ENCODE measurements around the gene DPH6.

DNA sequence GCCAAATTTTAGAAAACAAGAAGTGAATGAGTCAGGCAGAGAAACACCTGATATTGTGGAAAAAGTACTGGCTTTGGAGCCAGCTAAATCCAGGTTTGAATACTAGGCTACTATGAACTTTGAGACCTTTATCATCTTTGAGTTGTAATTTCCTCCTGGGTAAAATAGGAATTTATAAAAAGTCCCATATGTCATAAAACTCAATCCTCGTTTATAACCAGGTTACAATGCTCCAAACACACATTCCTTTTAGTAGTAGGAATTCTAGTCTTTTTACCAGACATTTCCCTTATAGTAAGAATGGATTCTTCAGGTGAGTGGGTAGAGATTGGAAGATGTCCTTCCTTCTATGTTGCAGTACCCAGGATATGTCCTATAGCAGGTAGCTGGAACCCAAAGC, 16.7 kb upstream of the DPH6 start:
- no peak for TF ChIP-seq CTCF (IDR thresholded peaks at IDR 0.05; ENCODE audit: insufficient read depth, low read length, poor library complexity, severe bottlenecking)
- TF ChIP-seq EZH2phosphoT487 (conservative IDR thresholded peaks at IDR 0.05; ENCODE audit: low read length), result no peak
